ENCODE measurements around the gene SMOC1. TPM values are rescaled to one million over a fixed set of nuclear protein-coding genes. Genes with fewer than 3 reads are reported as not detected.

SMOC1 gene
- total RNA-seq, 1 experiment from 2014 or later, result not detected

DNA sequence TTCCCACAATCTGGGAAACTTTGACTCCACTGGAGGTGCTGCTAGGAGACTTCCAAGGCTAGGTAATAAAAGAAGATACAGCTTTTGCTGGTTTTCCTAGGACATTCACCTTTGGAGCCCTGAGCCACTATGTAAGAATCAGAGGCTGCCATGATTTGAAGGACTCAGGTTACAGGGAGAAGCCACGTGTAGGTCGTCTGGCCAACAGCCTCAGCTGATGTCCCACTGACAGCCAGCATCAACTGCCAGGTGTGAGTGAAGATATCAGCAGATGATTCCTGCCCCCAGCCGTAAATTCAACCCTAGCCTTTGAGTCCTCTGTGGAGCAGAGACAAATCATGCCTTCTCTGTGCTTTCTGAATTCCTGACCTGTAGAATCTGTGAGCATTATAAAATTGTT, 27.0 kb downstream of the SMOC1 start:
- H3K4me3 ChIP-seq (ENCODE audit: low read length), result no peak overlapping the region
- H3K27ac ChIP-seq (ENCODE audit: low read length), result no peak overlapping the region
- TF ChIP-seq, protein P1, sequence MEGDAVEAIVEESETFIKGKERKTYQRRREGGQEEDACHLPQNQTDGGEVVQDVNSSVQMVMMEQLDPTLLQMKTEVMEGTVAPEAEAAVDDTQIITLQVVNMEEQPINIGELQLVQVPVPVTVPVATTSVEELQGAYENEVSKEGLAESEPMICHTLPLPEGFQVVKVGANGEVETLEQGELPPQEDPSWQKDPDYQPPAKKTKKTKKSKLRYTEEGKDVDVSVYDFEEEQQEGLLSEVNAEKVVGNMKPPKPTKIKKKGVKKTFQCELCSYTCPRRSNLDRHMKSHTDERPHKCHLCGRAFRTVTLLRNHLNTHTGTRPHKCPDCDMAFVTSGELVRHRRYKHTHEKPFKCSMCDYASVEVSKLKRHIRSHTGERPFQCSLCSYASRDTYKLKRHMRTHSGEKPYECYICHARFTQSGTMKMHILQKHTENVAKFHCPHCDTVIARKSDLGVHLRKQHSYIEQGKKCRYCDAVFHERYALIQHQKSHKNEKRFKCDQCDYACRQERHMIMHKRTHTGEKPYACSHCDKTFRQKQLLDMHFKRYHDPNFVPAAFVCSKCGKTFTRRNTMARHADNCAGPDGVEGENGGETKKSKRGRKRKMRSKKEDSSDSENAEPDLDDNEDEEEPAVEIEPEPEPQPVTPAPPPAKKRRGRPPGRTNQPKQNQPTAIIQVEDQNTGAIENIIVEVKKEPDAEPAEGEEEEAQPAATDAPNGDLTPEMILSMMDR (conservative IDR thresholded peaks at IDR 0.05; ENCODE audit: low read depth, low read length), result no peak
- TF ChIP-seq EZH2phosphoT487 (IDR thresholded peaks at IDR 0.05; ENCODE audit: borderline replicate concordance, low read length), result no peak
- no peak for TF ChIP-seq EZH2 (IDR thresholded peaks at IDR 0.05; ENCODE audit: low read length, unreplicated experiment)
- intact Hi-C loops (cut with micrococcal nuclease), result no loop called here
- H4K20me1 ChIP-seq (ENCODE audit: low read length), result no peaks in the 10 kb centered on the region
- CTCF ChIA-PET, result no interaction called here
- H3F3A ChIP-seq (ENCODE audit: low read length, unreplicated experiment), result no peaks in the 10 kb centered on the region
- H3K9me2 ChIP-seq (replicated peaks; ENCODE audit: low read length), result no peaks in the 10 kb centered on the region
- no TSS peak for BruUV-seq (replicated peaks)
- no peaks in the 10 kb centered on the region for H3K4me1 ChIP-seq (ENCODE audit: insufficient read depth, low read length)
- no peak overlapping the region for H3K4me2 ChIP-seq (ENCODE audit: low read length)
- no peak overlapping the region for H3K9ac ChIP-seq (ENCODE audit: low read length)
- no peak for DNase-seq
- H3K27me3 ChIP-seq (ENCODE audit: low read length), result peaks cover 69% of the 10 kb centered on the region
- ATAC-seq, result no peak
- H2AFZ ChIP-seq (ENCODE audit: low read length), result no peak overlapping the region
- H3K36me3 ChIP-seq (ENCODE audit: low read depth, low read length), result no peaks in the 10 kb centered on the region
- POLR2A ChIA-PET (ENCODE audit: unreplicated experiment), result no interaction called here
- H3K9me3 ChIP-seq (ENCODE audit: low read length), result no peaks in the 10 kb centered on the region
- no peaks in the 10 kb centered on the region for H3K79me2 ChIP-seq (ENCODE audit: low read length)

GRCh38 chr14:69909826-69910550, 30.8 kb downstream of the SMOC1 start:
- Histone ChIP-seq H3F3A (ENCODE audit: low read length, unreplicated experiment) (no peaks in the 10 kb centered on the region), H3K9me3 (ENCODE audit: low read length) (no peaks in the 10 kb centered on the region), H3K79me2 (ENCODE audit: low read length) (no peaks in the 10 kb centered on the region), H3K9ac (ENCODE audit: low read length) (no peak overlapping the region), H2AFZ (ENCODE audit: low read length) (no peak overlapping the region), H3K4me3 (ENCODE audit: low read length) (no peak overlapping the region), H3K9me2 (replicated peaks; ENCODE audit: low read length) (no peaks in the 10 kb centered on the region), H3K4me2 (ENCODE audit: low read length) (no peak overlapping the region), H3K27me3 (ENCODE audit: low read length) (peaks cover 93% of the 10 kb centered on the region), H3K4me1 (ENCODE audit: insufficient read depth, low read length) (no peaks in the 10 kb centered on the region), H4K20me1 (ENCODE audit: low read length) (no peaks in the 10 kb centered on the region), H3K36me3 (ENCODE audit: low read depth, low read length) (no peaks in the 10 kb centered on the region), H3K27ac (ENCODE audit: low read length) (no peak overlapping the region)
- ATAC-seq (no peak), DNase-seq (no peak)
- intact Hi-C loops (cut with micrococcal nuclease), result no loop called here
- no TSS peak for BruUV-seq (replicated peaks)
- POLR2A ChIA-PET (ENCODE audit: unreplicated experiment), result interaction anchor here (0.6 kb wide), 1 partner anchor 28 kb away, joined by 6 read pairs; no protein-coding TSS in a partner anchor
- CTCF ChIA-PET, result no interaction called here
- TF ChIP-seq, protein P1 (conservative IDR thresholded peaks at IDR 0.05; ENCODE audit: low read depth, low read length), result no peak

DNA sequence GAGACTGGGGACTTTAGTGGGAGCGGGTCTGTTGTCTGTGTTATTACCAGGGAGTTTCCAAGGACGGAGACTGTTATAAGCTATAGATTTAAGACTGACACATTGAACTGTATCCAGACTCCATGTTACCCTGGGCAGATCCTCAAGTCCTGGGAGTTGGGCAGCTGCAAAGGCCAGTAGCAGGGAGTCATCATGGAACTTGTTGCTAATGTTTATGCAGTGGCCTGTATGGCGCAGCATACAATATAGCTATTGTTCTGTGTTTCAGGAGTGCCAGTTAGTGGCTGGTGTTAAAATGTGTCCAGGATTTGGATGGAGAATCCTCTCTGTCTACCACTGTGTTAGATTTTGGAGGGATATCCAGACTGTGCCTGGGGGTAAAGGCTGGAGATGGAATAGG, 31.7 kb downstream of the SMOC1 start:
- Histone ChIP-seq H3K4me3 (ENCODE audit: low read length) (no peak overlapping the region), H3K27ac (ENCODE audit: low read length) (no peak overlapping the region), H3K4me1 (ENCODE audit: insufficient read depth, low read length) (no peaks in the 10 kb centered on the region), H3K9me2 (replicated peaks; ENCODE audit: low read length) (no peaks in the 10 kb centered on the region), H3K9me3 (ENCODE audit: low read length) (no peaks in the 10 kb centered on the region), H3K79me2 (ENCODE audit: low read length) (no peaks in the 10 kb centered on the region), H4K20me1 (ENCODE audit: low read length) (no peaks in the 10 kb centered on the region), H3K9ac (ENCODE audit: low read length) (no peak overlapping the region), H3K4me2 (ENCODE audit: low read length) (no peak overlapping the region), H3F3A (ENCODE audit: low read length, unreplicated experiment) (no peaks in the 10 kb centered on the region), H3K36me3 (ENCODE audit: low read depth, low read length) (no peaks in the 10 kb centered on the region), H3K27me3 (ENCODE audit: low read length) (peaks cover 94% of the 10 kb centered on the region), H2AFZ (ENCODE audit: low read length) (no peak overlapping the region)
- ChIA-PET CTCF (no interaction called here), POLR2A (ENCODE audit: unreplicated experiment) (no interaction called here)
- BruUV-seq (replicated peaks), result no TSS peak
- TF ChIP-seq EZH2phosphoT487 (IDR thresholded peaks at IDR 0.05; ENCODE audit: borderline replicate concordance, low read length), result no peak
- TF ChIP-seq, protein P1 (conservative IDR thresholded peaks at IDR 0.05; ENCODE audit: low read depth, low read length), result no peak
- TF ChIP-seq EZH2 (IDR thresholded peaks at IDR 0.05; ENCODE audit: low read length, unreplicated experiment), result no peak
- ATAC-seq (no peak), DNase-seq (no peak)
- intact Hi-C loops (cut with micrococcal nuclease), result no loop called here

Measured in PC-3 (cell line).